CD4-positive, alpha-beta T cell treated with Interleukin-12 subunit alpha and Interleukin-12 subunit beta, for 1 hour (primary cell): Measurements from ENCODE around the gene NRAS.

Experiments
- DNase-seq: peaks from one replicate; pipeline ENCODE4 v3.0.0-alpha.2; 2020

The NRAS gene

GRCh38 chr1:114671011-114671938, 45.3 kb downstream of the NRAS start:
- peak; percentile 15 for DNase-seq

- DNase-seq: peak; percentile 87
Observed at GRCh38 chr1:114670083-114671010, 46.2 kb downstream of the NRAS start.

DNA sequence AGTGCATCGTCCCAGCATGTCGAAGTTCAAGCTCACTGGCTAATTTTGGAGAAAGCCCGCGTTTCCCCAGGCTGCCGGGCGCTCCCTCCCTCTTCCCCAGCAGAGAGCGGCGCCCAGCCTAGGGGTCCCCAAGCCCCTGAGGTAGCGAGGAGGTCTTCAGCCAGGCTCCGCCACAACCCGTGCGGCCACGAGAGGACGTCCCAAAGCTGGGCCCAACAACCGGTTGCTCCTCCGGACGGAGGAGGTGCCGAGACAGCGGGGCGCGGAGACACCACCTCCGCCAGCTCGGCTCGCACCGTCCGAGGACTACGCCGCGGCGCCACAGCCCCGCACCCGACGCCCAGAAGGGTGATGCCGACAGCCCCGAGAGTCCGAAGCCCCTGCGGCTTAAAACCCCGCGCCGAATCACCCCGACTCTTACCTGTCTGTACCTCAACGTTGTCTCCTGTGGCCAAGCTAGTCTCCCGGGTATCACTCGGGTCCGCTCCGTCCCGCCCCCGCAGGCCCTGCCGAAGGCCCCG, 46.9 kb downstream of the NRAS start, which contains the start of gene DENND2C:
Gene DENND2C, minus strand, starts transcription at position 488 of the 521 bp plus-strand sequence. CDS start 44,065 bp downstream, outside the sequence.
- no peak for DNase-seq

DNA sequence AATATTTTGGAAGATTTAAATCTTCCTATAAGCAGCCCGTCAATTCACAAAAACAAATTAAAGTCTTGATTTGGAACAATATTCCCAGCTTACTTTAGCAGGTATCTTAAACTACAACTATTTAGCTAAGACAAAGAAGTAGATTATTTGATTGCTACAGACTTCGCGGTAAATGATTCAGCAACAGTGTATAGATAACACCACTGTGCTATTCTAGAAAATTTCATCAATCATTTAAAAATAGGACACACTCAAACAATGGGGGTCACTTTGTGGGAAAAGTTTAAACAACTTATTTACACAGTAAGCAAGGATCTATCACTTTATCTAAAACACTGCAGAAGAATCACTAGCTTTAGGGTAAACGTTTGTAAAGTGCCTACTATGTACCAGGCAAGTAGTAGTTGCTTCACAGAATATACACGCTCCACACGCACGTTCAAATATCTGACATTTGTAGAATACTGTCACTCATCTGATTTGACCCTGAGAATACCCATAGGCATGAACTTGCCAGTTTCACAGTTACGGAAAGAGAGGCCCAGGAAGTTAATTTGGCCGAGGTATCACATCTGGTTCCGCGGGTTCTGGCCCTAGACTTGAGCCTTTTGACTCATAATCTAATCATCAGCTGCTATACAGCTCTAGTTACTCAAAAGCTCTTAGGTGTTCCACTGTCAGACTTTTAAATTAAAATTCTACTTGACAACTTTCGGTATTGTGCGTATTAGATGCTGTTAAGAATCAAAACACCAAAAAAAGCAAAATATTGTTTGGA, 47.6 kb downstream of the NRAS start:
- DNase-seq: peak; percentile 2

GRCh38 chr1:114668373-114668772, 48.2 kb downstream of the NRAS start:
- no peak for DNase-seq

GRCh38 chr1:114666954-114667353, 49.6 kb downstream of the NRAS start:
- no peak for DNase-seq

- DNase-seq: no peak
Observed at GRCh38 chr1:114660238-114660637, 56.3 kb downstream of the NRAS start.
